HepG2 (cell line): ENCODE measurements around the gene CTRB2. TPM values are rescaled to one million over a fixed set of nuclear protein-coding genes. Genes with fewer than 3 reads are reported as not detected.

Source experiments
- ATAC-seq: fragments of 200-7000 bp; cut with Tn5 transposase; 3 replicates; pipeline ENCODE4 v1.9.1; 2020; ENCODE audit warnings: mild to moderate bottlenecking, moderate library complexity
- BruUV-seq: library from RNA; stranded (reverse); fragments of 400-500 nt; replicated peaks from 2 replicates; lab custom pipeline; 2021; lab: Mats Ljungman, UMichigan
- CTCF ChIA-PET: fragments of 300-600 bp; formaldehyde crosslinking; extraction: SDS; loops from one replicate; lab custom pipeline; 2021; ENCODE audit warnings: low total read pairs, inconsistent platforms, low intra/inter-chr PET ratio; lab: Yijun Ruan, JAX
- POLR2A ChIA-PET: fragments of 350-600 bp; sonication (Branson Sonifier 250); formaldehyde crosslinking; loops from one replicate; lab custom pipeline; 2020; ENCODE audit warnings: antibody characterized with exemption, inconsistent platforms; lab: Yijun Ruan, JAX
- DNase-seq: peaks from one replicate; pipeline ENCODE4 v3.0.0-alpha.2; 2015; ENCODE audit warnings: low spot score
- FAIRE-seq: peaks from 3 replicates; lab custom pipeline; 2011; peaks lifted over from hg19 to GRCh38; lab: Jason Lieb, UNC
- H2AFZ ChIP-seq: one replicate; pipeline ENCODE4 v1.6.1; 2011; ENCODE audit warnings: low read length, inconsistent platforms
- H3K27ac ChIP-seq: fragments of 300-600 bp; 3 replicates; pipeline ENCODE4 v1.8.0; 2011; ENCODE audit warnings: mixed run types, mild to moderate bottlenecking, mixed read lengths, low read length, inconsistent platforms; ENCODE audit not compliant: insufficient read depth; ENCODE audit errors: extremely low read length
- H3K27me3 ChIP-seq, 2 experiments: fragments of 200-600 bp in 1 of 2; 2 replicates in 1 of 2; 3 replicates in 1 of 2; pipeline versions ENCODE4 v1.6.0 to v1.8.0; 2011; ENCODE audit warnings: low read length in 2 of 2, mild to moderate bottlenecking in 2 of 2, moderate library complexity in 2 of 2, inconsistent platforms in 1 of 2; ENCODE audit not compliant: insufficient read depth in 2 of 2, control insufficient read depth in 1 of 2
- H3K36me3 ChIP-seq, 2 experiments: fragments of 200-600 bp in 1 of 2; replicated peaks in 1 of 2; 2 replicates in 1 of 2; 3 replicates in 1 of 2; pipeline versions ENCODE4 v1.5.1 to v1.8.0; 2011; ENCODE audit warnings: low read length in 2 of 2, inconsistent platforms in 1 of 2; ENCODE audit not compliant: insufficient read depth in 2 of 2, control insufficient read depth in 1 of 2
- H3K4me1 ChIP-seq: 2 replicates; pipeline ENCODE4 v1.5.1; 2012; ENCODE audit warnings: low read length, inconsistent platforms; ENCODE audit not compliant: insufficient read depth
- H3K4me2 ChIP-seq: 2 replicates; pipeline ENCODE4 v1.6.0; 2011; ENCODE audit warnings: low read depth, low read length, inconsistent platforms
- H3K4me3 ChIP-seq, 3 experiments: fragments of 200-600 bp in 1 of 3; sonication (generic), shearing (Covaris generic) in 1 of 3; replicated peaks in 1 of 3; 2 replicates each; pipeline ENCODE4 v1.5.1; 2011 to 2016; ENCODE audit warnings: low read length in 3 of 3, inconsistent platforms in 2 of 3, low read depth in 2 of 3, mild to moderate bottlenecking in 2 of 3, control low read depth in 1 of 3, mixed read lengths in 1 of 3; ENCODE audit not compliant: insufficient read depth in 1 of 3
- H3K79me2 ChIP-seq: one replicate; pipeline ENCODE4 v1.6.1; 2011; ENCODE audit warnings: low read length, inconsistent platforms; ENCODE audit not compliant: insufficient read depth
- H3K9ac ChIP-seq: 2 replicates; pipeline ENCODE4 v1.6.0; 2011; ENCODE audit warnings: mild to moderate bottlenecking, low read depth, low read length, inconsistent platforms; ENCODE audit not compliant: insufficient read depth
- H3K9me3 ChIP-seq: 2 replicates; pipeline ENCODE4 v1.5.1; 2012; ENCODE audit warnings: mild to moderate bottlenecking, low read length
- H4K20me1 ChIP-seq: 2 replicates; pipeline ENCODE4 v1.6.0; 2011; ENCODE audit warnings: inconsistent platforms, mild to moderate bottlenecking, low read length, moderate library complexity; ENCODE audit not compliant: insufficient read depth
- AGO2 ChIP-seq: fragments of 200-400 bp; formaldehyde crosslinking; optimal IDR thresholded peaks from 2 replicates; pipeline ENCODE3; 2017; ENCODE audit warnings: mild to moderate bottlenecking, low read depth, low read length, moderate library complexity
- ARNT ChIP-seq: fragments of 450-650 bp; IDR thresholded peaks from 2 replicates; pipeline ENCODE4 v1.6.1; 2017
- EED ChIP-seq: sonication (generic); formaldehyde crosslinking; IDR thresholded peaks from 2 replicates; pipeline ENCODE4 v1.5.0; 2020; ENCODE audit warnings: mild to moderate bottlenecking, missing genetic modification reagents
- FOXJ3 ChIP-seq: sonication (generic); formaldehyde crosslinking; IDR thresholded peaks from 2 replicates; pipeline ENCODE4 v1.4.0; 2020; ENCODE audit warnings: missing genetic modification reagents, mild to moderate bottlenecking, borderline replicate concordance
- GATAD2A ChIP-seq: IDR thresholded peaks from 2 replicates; pipeline ENCODE4 v1.6.1; 2016
- HOXA5 ChIP-seq: sonication (generic); formaldehyde crosslinking; IDR thresholded peaks from 2 replicates; pipeline ENCODE4 v1.4.0; 2020; ENCODE audit warnings: missing genetic modification reagents
- MATR3 ChIP-seq: sonication (generic); formaldehyde crosslinking; IDR thresholded peaks from 2 replicates; pipeline ENCODE4 v1.4.0; 2020; ENCODE audit warnings: missing genetic modification reagents
- NFE2L1 ChIP-seq: sonication (generic); formaldehyde crosslinking; IDR thresholded peaks from 2 replicates; pipeline ENCODE4 v1.4.0; 2020; ENCODE audit warnings: missing genetic modification reagents, mild to moderate bottlenecking, borderline replicate concordance
- PAWR ChIP-seq: sonication (generic); formaldehyde crosslinking; IDR thresholded peaks from 2 replicates; pipeline ENCODE4 v1.4.0; 2020; ENCODE audit warnings: missing genetic modification reagents, mild to moderate bottlenecking, borderline replicate concordance
- SP1 ChIP-seq, 2 experiments: fragments of 450-650 bp in 1 of 2; sonication (generic) in 1 of 2; formaldehyde crosslinking in 1 of 2; IDR thresholded peaks; 2 replicates each; pipeline versions ENCODE4 v1.4.0 to v1.6.1; 2016 to 2020; ENCODE audit warnings: missing genetic modification reagents in 1 of 2
- TBP ChIP-seq: sonication (generic); formaldehyde crosslinking; IDR thresholded peaks from 2 replicates; pipeline ENCODE4 v1.5.0; 2020; ENCODE audit warnings: missing genetic modification reagents
- ZBTB25 ChIP-seq: IDR thresholded peaks from 2 replicates; pipeline ENCODE4 v1.6.1; 2018; ENCODE audit warnings: missing genetic modification reagents
- ZBTB37 ChIP-seq: sonication (generic); formaldehyde crosslinking; IDR thresholded peaks from 2 replicates; pipeline ENCODE4 v1.4.0; 2020; ENCODE audit warnings: mild to moderate bottlenecking, missing genetic modification reagents
- ZNF282 ChIP-seq: fragments of 450-650 bp; IDR thresholded peaks from 2 replicates; pipeline ENCODE4 v1.6.1; 2018; ENCODE audit not compliant: partially characterized antibody
- ZNF484 ChIP-seq: sonication (generic); formaldehyde crosslinking; IDR thresholded peaks from 2 replicates; pipeline ENCODE4 v1.5.1; 2020; ENCODE audit warnings: mild to moderate bottlenecking, low read depth, missing genetic modification reagents, borderline replicate concordance
- ZNF768 ChIP-seq: sonication (generic); formaldehyde crosslinking; IDR thresholded peaks from 2 replicates; pipeline ENCODE4 v1.4.0; 2020; ENCODE audit warnings: missing genetic modification reagents
- ZXDC ChIP-seq: sonication (generic); formaldehyde crosslinking; IDR thresholded peaks from 2 replicates; pipeline ENCODE4 v1.5.0; 2020; ENCODE audit warnings: mild to moderate bottlenecking, missing genetic modification reagents
- WGBS: methylation state at CpG from one replicate; pipeline ENCODE4 v1.1.6; 2017; ENCODE audit warnings: low lambda C conversion rate; 5-methylcytosine and 5-hydroxymethylcytosine counted together
- in situ Hi-C: cut with HindIII; loops from 2 replicates; pipeline ENCODE4 v1.10.0; 2017; ENCODE audit warnings: low pct_unique_long_range_greater_than_20kb; ENCODE audit not compliant: extremely low pct_ligation_motif_present
- intact Hi-C: fragments of 100-400 bp; cut with micrococcal nuclease; formaldehyde crosslinking; loops from one replicate; pipeline ENCODE4 v1.10.0; 2022; ENCODE audit not compliant: unreplicated experiment
- polyA plus RNA-seq, 8 experiments: library from polyadenylated mRNA; depleted of rRNA in 3 of 8; stranded (reverse) in 7 of 8; unstranded in 1 of 8; fragments of >200 nt; fragmentation: Illumina TruSeq in 4 of 8; extraction: Trizol in 4 of 8; gene quantifications; 2 replicates each; pipeline versions ENCODE4 v1.2.1 to v1.2.3, GENCODE V29; 2011 to 2016; ENCODE audit warnings: low read depth in 4 of 8, missing spikeins in 1 of 8, mixed read lengths in 1 of 8; ENCODE audit not compliant: insufficient read depth in 1 of 8
- total RNA-seq, 5 experiments: library from RNA; depleted of rRNA; stranded (reverse); fragments of >200 nt; fragmentation: Illumina TruSeq; extraction: Trizol; gene quantifications; 2 replicates each; pipeline ENCODE4 v1.2.3, GENCODE V29; 2016; ENCODE audit warnings: low read depth in 1 of 5
- TF ChIP-seq, protein P1 (sequence below), 2 experiments: sonication (generic) in 1 of 2; formaldehyde crosslinking in 1 of 2; IDR thresholded peaks; 2 replicates each; pipeline versions ENCODE4 v1.4.0 to v1.6.1; 2018 to 2020; ENCODE audit warnings: missing genetic modification reagents in 2 of 2, borderline replicate concordance in 1 of 2, low read depth in 1 of 2, mild to moderate bottlenecking in 1 of 2, missing biosample characterization in 1 of 2
- TF ChIP-seq, protein P2 (sequence below): sonication (generic); formaldehyde crosslinking; IDR thresholded peaks from 2 replicates; pipeline ENCODE4 v1.5.0; 2020; ENCODE audit warnings: mild to moderate bottlenecking, low read depth, missing genetic modification reagents, borderline replicate concordance

Gene CTRB2
- total and polyA plus RNA-seq, 2 of the 13 experiments (the other 11 are each of a cell fraction or from before 2014, with no cell fraction given): 0.13 TPM; not detected in 1

DNA sequence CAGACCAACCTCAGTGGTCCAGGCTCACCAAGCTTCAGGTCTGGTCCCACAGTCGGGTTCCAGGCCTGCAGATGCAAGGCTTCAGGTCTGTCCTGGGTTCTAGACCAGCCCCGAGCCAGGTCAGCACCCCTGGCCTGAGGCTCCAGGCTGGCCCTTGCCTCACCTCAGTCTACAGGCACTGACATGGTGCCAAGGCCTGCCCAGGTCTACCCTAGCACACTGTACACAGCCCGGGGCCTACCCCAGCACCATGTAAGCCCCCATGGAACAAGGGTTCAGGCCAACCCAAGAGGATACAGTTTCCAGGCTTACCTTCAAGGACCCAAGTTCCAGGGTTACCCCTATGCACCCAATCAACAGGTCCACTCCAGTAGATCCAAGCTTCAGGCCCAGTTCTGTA is 31.9 kb downstream of the CTRB2 start:
- intact Hi-C loops (no loop called here), in situ Hi-C loops (loop anchor here (25.0 kb wide), 1 partner anchor 587 kb away; no protein-coding TSS in a partner anchor)
- FAIRE-seq (no peak), ATAC-seq (peak; percentile 70), DNase-seq (no peak)
- Histone ChIP-seq H3K4me2 (no peak overlapping the region), H3K36me3 (peaks cover 1 to 18% of the 10 kb centered on the region in 2 experiments), H3K27ac (no peak overlapping the region), H3K9ac (no peak overlapping the region), H3K79me2 (no peaks in the 10 kb centered on the region), H3K4me1 (no peaks in the 10 kb centered on the region), H2AFZ (no peak overlapping the region), H4K20me1 (no peaks in the 10 kb centered on the region), H3K27me3 (no peaks in the 10 kb centered on the region), H3K9me3 (peaks cover 63% of the 10 kb centered on the region), H3K4me3 (no peak overlapping the region)
- BruUV-seq: no TSS peak
- CTCF ChIA-PET: no interaction called here
- no CpG with 5 or more reads among the region's 3 CpGs for WGBS
- POLR2A ChIA-PET: no interaction called here
- TF ChIP-seq HOXA5 (CRISPR knock-in tag) (no peak), SP1 (IDR thresholded peaks at IDR 0.05) (no peak), SP1 (CRISPR knock-in tag; IDR thresholded peaks at IDR 0.05) (no peak), ZNF768 (peak; percentile 15; the same call in 1 of the 2 replicates), ARNT (no peak), EED (CRISPR knock-in tag) (no peak), ZBTB25 (no peak), TBP (CRISPR knock-in tag) (no peak), NFE2L1 (peak; percentile 52; the same call in 1 of the 2 replicates), ZNF282 (no peak), AGO2 (peak; percentile 51), MATR3 (no peak), ZXDC (CRISPR knock-in tag) (no peak), GATAD2A (CRISPR knock-in tag) (no peak), PAWR (CRISPR knock-in tag) (no peak), ZNF484 (CRISPR knock-in tag) (no peak), FOXJ3 (CRISPR knock-in tag) (no peak), ZBTB37 (CRISPR knock-in tag) (no peak)
- TF ChIP-seq, protein P1, sequence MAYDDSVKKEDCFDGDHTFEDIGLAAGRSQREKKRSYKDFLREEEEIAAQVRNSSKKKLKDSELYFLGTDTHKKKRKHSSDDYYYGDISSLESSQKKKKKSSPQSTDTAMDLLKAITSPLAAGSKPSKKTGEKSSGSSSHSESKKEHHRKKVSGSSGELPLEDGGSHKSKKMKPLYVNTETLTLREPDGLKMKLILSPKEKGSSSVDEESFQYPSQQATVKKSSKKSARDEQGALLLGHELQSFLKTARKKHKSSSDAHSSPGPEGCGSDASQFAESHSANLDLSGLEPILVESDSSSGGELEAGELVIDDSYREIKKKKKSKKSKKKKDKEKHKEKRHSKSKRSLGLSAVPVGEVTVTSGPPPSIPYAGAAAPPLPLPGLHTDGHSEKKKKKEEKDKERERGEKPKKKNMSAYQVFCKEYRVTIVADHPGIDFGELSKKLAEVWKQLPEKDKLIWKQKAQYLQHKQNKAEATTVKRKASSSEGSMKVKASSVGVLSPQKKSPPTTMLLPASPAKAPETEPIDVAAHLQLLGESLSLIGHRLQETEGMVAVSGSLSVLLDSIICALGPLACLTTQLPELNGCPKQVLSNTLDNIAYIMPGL (CRISPR knock-in tag; IDR thresholded peaks at IDR 0.05; ENCODE audit: borderline replicate concordance in 1 of 2, low read depth in 1 of 2): no peak
- TF ChIP-seq, protein P2, sequence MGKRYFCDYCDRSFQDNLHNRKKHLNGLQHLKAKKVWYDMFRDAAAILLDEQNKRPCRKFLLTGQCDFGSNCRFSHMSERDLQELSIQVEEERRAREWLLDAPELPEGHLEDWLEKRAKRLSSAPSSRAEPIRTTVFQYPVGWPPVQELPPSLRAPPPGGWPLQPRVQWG (CRISPR knock-in tag): no peak
